ENCODE data around the gene ZDHHC14. TPM values are rescaled to one million over a fixed set of nuclear protein-coding genes. Genes with fewer than 3 reads are reported as not detected.
"Not testable (repeated sequence)": the region's sequence is repeated elsewhere in the genome, so short reads cannot be mapped to it uniquely, and the experiment has no call there.

The ZDHHC14 gene
- total RNA-seq, 3 donors from 2014 or later, result 4.8 to 9.8 (median 8.5) TPM

GRCh38 chr6:157695301-157696040 is 314.5 kb downstream of the ZDHHC14 start:
- no peak overlapping the region for H3K27ac ChIP-seq
- H3K27me3 ChIP-seq, result no peaks in the 10 kb centered on the region
- H3K4me3 ChIP-seq, result no peak overlapping the region
- no peaks in the 10 kb centered on the region for H3K9me3 ChIP-seq
- intact Hi-C loops (cut with DNase I; ENCODE audit: low total_unique reads), result no loop called here
- no peaks in the 10 kb centered on the region for H3K36me3 ChIP-seq
- H3K4me1 ChIP-seq, result no peaks in the 10 kb centered on the region
- TF ChIP-seq POLR2A (IDR thresholded peaks at IDR 0.05), result no peak
- TF ChIP-seq CTCF (IDR thresholded peaks at IDR 0.05), result no peak
- no peak for DNase-seq (ENCODE audit: low spot score in 2 of 2)

DNA sequence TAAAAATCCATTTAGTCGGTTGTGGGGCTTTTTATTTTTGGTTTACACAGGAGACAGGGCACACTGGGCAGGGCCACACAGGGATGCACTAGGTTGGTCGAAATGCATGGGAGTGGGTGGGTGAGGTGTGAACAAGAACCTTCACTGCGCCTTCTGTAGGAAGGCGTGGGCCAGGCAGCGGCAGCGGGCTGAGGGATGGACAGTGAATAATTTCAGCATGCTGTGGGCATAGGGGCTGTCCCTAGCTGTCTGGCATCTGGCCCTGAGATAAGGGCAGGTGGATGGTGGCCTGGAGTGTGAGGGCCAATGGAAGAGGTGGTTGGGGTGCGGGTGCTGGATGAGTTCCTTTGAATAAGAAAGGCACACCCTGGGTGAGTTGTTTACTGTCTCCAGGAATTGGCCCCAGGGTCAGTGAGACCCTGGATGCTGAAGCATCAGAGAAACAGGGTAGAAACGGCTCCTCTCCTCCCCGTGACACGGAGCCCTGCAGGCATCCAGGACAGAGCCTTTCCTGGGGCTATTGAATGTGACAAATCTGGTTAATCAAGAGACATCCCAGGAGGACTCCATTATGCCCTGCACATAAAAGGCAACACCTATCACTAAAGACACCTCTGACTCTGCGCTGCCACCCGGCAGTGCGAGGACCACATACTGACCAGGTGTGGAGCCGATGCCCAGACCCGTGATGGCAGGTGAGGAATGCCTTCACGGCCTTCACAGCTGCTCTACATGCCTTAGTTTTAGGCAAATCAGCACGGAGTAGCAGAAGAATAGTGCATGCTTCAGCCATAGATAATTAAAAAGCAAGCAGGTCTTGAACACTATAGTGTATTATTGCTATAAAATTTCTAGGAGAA is 319.0 kb downstream of the ZDHHC14 start:
- H3K27ac ChIP-seq, result no peak overlapping the region
- DNase-seq (ENCODE audit: low spot score in 2 of 2), result no peak
- H3K27me3 ChIP-seq, result no peaks in the 10 kb centered on the region
- H3K4me3 ChIP-seq, result no peak overlapping the region
- intact Hi-C loops (cut with DNase I; ENCODE audit: low total_unique reads), result no loop called here
- TF ChIP-seq CTCF (IDR thresholded peaks at IDR 0.05) (no peak), POLR2A (IDR thresholded peaks at IDR 0.05) (no peak), POLR2AphosphoS5 (IDR thresholded peaks at IDR 0.05) (no peak)
- no peaks in the 10 kb centered on the region for H3K4me1 ChIP-seq
- no peaks in the 10 kb centered on the region for H3K9me3 ChIP-seq
- no peaks in the 10 kb centered on the region for H3K36me3 ChIP-seq

DNA sequence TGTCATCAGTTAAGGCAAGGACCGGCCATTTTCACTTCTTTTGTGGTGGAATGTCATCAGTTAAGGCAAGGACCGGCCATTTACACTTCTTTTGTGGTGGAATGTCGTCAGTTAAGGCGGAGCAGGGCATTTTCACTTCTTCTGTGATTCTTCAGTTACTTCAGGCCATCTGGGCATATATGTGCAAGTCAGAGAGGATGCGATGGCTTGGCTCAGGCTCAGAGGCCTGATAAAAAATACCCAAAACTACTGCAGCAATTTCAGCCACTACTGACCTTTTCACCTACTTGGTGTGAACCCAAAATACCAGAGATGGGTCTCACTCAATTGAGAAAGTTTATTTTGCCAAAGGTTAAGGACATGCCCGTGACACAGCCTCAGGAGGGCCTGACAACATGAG is 325.4 kb downstream of the ZDHHC14 start:
- H3K4me3 ChIP-seq; H3K36me3 ChIP-seq; intact Hi-C loops (cut with DNase I; ENCODE audit: low total_unique reads); H3K27me3 ChIP-seq; H3K27ac ChIP-seq; H3K4me1 ChIP-seq; H3K9me3 ChIP-seq; DNase-seq (ENCODE audit: low spot score in 2 of 2): not testable (repeated sequence)

DNA sequence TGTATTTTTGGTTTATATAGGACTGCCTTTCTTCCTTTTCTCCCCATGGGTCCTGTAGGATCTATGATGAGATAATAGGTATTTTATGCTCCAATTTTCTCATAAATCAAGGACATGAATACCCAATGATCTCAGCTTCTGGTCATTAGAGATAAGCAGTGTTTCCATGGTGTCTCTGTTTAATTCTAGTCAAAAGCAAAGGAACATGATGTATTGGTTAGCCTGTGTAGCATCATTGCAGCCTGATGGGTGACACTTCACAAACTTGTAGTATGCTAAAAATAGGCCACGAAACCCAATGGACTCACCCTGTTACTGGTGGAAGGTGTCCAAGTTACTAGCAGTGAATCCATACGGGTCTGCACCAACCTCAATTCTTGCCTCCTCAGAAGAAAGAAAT is 325.9 kb downstream of the ZDHHC14 start:
- H3K4me3 ChIP-seq, result no peak overlapping the region
- TF ChIP-seq POLR2AphosphoS5 (IDR thresholded peaks at IDR 0.05) (no peak), CTCF (IDR thresholded peaks at IDR 0.05) (no peak), POLR2A (IDR thresholded peaks at IDR 0.05) (no peak)
- H3K4me1 ChIP-seq, result no peaks in the 10 kb centered on the region
- no peak overlapping the region for H3K27ac ChIP-seq
- DNase-seq (ENCODE audit: low spot score in 2 of 2), result no peak
- no peaks in the 10 kb centered on the region for H3K9me3 ChIP-seq
- intact Hi-C loops (cut with DNase I; ENCODE audit: low total_unique reads), result no loop called here
- H3K27me3 ChIP-seq, result no peaks in the 10 kb centered on the region
- no peaks in the 10 kb centered on the region for H3K36me3 ChIP-seq

GRCh38 chr6:157707576-157707975 is 326.6 kb downstream of the ZDHHC14 start:
- H3K4me1 ChIP-seq, result no peaks in the 10 kb centered on the region
- no peak overlapping the region for H3K4me3 ChIP-seq
- no peak overlapping the region for H3K27ac ChIP-seq
- H3K9me3 ChIP-seq, result no peaks in the 10 kb centered on the region
- TF ChIP-seq POLR2AphosphoS5 (IDR thresholded peaks at IDR 0.05) (no peak), CTCF (IDR thresholded peaks at IDR 0.05) (no peak), POLR2A (IDR thresholded peaks at IDR 0.05) (no peak)
- H3K27me3 ChIP-seq, result no peaks in the 10 kb centered on the region
- intact Hi-C loops (cut with DNase I; ENCODE audit: low total_unique reads), result no loop called here
- DNase-seq (ENCODE audit: low spot score in 2 of 2), result no peak
- no peaks in the 10 kb centered on the region for H3K36me3 ChIP-seq
